Measurements from ENCODE around the gene LIN52. TPM values are rescaled to one million over a fixed set of nuclear protein-coding genes. Genes with fewer than 3 reads are reported as not detected.

Gene LIN52
- total and polyA plus RNA-seq, 4 donors, result 3.8 to 9.9 (median 5.3) TPM

DNA sequence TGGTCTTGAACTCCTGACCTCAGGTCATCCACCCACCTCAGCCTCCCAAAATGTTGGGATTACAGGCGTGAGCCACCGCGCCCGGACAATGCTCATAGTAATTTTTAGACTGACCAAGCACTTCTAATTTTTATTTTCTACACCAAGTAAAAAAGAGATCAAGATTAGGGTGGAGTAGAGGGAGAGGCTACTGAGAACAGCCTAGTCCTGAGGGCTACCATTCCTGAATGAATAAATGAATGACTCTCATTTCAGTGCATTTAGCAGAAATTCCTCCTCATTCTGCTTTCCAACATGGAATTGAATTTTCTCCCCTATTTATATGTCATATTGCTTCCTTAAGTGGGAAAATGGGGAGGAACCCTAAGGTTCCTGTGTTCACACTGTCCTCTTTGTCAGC is 39.2 kb upstream of the LIN52 start:
- H3K36me3 ChIP-seq (ENCODE audit: control insufficient read depth in 4 of 4, insufficient read depth in 3 of 4, low read depth in 1 of 4, low read length in 3 of 4), result peaks cover 0 to 2% (median 0%) of the 10 kb centered on the region in 4 donors
- DNase-seq (ENCODE audit: low spot score), result no peak
- H3K27ac ChIP-seq (ENCODE audit: low read depth in 1 of 2, low read length in 2 of 2), result no peak overlapping the region
- 98% methylated on average over 4 of the region's 4 CpGs for WGBS
- H3K9me3 ChIP-seq (ENCODE audit: control insufficient read depth in 4 of 4, low read length in 3 of 4), result no peaks in the 10 kb centered on the region
- TF ChIP-seq RXRA (IDR thresholded peaks at IDR 0.05) (no peak), EGR1 (IDR thresholded peaks at IDR 0.05; ENCODE audit: low read depth in 2 of 2) (no peak), FOXA2 (IDR thresholded peaks at IDR 0.05) (no peak), NR2F2 (IDR thresholded peaks at IDR 0.05) (no peak), TAF1 (conservative IDR thresholded peaks at IDR 0.05) (no peak), JUND (IDR thresholded peaks at IDR 0.05) (no peak), FOXA1 (IDR thresholded peaks at IDR 0.05) (no peak), HNF4G (IDR thresholded peaks at IDR 0.05) (no peak), RAD21 (IDR thresholded peaks at IDR 0.05) (no peak), SP1 (IDR thresholded peaks at IDR 0.05) (no peak), GABPA (IDR thresholded peaks at IDR 0.05 in 1 of 2, conservative IDR thresholded peaks at IDR 0.05 in 1 of 2) (no peak), YY1 (IDR thresholded peaks at IDR 0.05) (no peak), HNF4A (conservative IDR thresholded peaks at IDR 0.05) (no peak)
- TF ChIP-seq, protein P1, sequence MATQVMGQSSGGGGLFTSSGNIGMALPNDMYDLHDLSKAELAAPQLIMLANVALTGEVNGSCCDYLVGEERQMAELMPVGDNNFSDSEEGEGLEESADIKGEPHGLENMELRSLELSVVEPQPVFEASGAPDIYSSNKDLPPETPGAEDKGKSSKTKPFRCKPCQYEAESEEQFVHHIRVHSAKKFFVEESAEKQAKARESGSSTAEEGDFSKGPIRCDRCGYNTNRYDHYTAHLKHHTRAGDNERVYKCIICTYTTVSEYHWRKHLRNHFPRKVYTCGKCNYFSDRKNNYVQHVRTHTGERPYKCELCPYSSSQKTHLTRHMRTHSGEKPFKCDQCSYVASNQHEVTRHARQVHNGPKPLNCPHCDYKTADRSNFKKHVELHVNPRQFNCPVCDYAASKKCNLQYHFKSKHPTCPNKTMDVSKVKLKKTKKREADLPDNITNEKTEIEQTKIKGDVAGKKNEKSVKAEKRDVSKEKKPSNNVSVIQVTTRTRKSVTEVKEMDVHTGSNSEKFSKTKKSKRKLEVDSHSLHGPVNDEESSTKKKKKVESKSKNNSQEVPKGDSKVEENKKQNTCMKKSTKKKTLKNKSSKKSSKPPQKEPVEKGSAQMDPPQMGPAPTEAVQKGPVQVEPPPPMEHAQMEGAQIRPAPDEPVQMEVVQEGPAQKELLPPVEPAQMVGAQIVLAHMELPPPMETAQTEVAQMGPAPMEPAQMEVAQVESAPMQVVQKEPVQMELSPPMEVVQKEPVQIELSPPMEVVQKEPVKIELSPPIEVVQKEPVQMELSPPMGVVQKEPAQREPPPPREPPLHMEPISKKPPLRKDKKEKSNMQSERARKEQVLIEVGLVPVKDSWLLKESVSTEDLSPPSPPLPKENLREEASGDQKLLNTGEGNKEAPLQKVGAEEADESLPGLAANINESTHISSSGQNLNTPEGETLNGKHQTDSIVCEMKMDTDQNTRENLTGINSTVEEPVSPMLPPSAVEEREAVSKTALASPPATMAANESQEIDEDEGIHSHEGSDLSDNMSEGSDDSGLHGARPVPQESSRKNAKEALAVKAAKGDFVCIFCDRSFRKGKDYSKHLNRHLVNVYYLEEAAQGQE (IDR thresholded peaks at IDR 0.05), result no peak
- TF ChIP-seq, protein P2, sequence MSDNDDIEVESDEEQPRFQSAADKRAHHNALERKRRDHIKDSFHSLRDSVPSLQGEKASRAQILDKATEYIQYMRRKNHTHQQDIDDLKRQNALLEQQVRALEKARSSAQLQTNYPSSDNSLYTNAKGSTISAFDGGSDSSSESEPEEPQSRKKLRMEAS (IDR thresholded peaks at IDR 0.05), result no peak
- TF ChIP-seq, protein P3, sequence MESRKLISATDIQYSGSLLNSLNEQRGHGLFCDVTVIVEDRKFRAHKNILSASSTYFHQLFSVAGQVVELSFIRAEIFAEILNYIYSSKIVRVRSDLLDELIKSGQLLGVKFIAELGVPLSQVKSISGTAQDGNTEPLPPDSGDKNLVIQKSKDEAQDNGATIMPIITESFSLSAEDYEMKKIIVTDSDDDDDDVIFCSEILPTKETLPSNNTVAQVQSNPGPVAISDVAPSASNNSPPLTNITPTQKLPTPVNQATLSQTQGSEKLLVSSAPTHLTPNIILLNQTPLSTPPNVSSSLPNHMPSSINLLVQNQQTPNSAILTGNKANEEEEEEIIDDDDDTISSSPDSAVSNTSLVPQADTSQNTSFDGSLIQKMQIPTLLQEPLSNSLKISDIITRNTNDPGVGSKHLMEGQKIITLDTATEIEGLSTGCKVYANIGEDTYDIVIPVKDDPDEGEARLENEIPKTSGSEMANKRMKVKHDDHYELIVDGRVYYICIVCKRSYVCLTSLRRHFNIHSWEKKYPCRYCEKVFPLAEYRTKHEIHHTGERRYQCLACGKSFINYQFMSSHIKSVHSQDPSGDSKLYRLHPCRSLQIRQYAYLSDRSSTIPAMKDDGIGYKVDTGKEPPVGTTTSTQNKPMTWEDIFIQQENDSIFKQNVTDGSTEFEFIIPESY (IDR thresholded peaks at IDR 0.05), result no peak
- TF ChIP-seq, protein P4, sequence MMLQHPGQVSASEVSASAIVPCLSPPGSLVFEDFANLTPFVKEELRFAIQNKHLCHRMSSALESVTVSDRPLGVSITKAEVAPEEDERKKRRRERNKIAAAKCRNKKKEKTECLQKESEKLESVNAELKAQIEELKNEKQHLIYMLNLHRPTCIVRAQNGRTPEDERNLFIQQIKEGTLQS (IDR thresholded peaks at IDR 0.05), result no peak
- H3K4me3 ChIP-seq (ENCODE audit: low read depth in 1 of 3, low read length in 3 of 3), result no peak overlapping the region
- H3K4me1 ChIP-seq (ENCODE audit: control insufficient read depth in 4 of 4, insufficient read depth in 4 of 4, low read length in 3 of 4), result no peaks in the 10 kb centered on the region
- no peak overlapping the region for H3K9ac ChIP-seq (ENCODE audit: low read depth in 1 of 2, low read length in 2 of 2)
- no peaks in the 10 kb centered on the region for H3K27me3 ChIP-seq (ENCODE audit: control insufficient read depth in 4 of 4, insufficient read depth in 4 of 4, low read length in 3 of 4)

DNA sequence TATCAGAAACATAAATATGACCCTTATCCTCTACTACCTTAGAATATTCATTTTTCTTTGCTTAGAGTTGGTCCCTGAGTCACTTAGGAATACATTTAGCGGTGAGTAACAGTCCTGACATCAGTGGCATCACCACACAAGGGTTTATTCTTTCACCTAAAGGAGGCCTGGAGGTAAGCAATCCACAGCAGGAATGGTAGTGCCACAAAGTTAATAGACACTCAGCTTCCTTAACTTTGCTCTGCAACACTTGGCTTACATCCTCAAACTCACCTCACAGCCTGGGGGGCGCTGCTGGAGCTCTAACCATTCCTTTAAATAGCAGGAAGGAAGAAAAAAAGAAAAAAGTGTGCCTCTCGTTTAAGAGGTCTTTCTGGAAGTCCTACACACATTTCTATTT is 36.5 kb upstream of the LIN52 start:
- Histone ChIP-seq H3K27ac (ENCODE audit: low read depth in 1 of 2, low read length in 2 of 2) (no peak overlapping the region), H3K36me3 (ENCODE audit: control insufficient read depth in 4 of 4, insufficient read depth in 3 of 4, low read depth in 1 of 4, low read length in 3 of 4) (peaks cover 0 to 2% (median 0%) of the 10 kb centered on the region in 4 donors), H3K9ac (ENCODE audit: low read depth in 1 of 2, low read length in 2 of 2) (no peak overlapping the region), H3K4me3 (ENCODE audit: low read depth in 1 of 3, low read length in 3 of 3) (no peak overlapping the region), H3K4me1 (ENCODE audit: control insufficient read depth in 4 of 4, insufficient read depth in 4 of 4, low read length in 3 of 4) (no peaks in the 10 kb centered on the region), H3K9me3 (ENCODE audit: control insufficient read depth in 4 of 4, low read length in 3 of 4) (no peaks in the 10 kb centered on the region), H3K27me3 (ENCODE audit: control insufficient read depth in 4 of 4, insufficient read depth in 4 of 4, low read length in 3 of 4) (no peaks in the 10 kb centered on the region)
- no peak for DNase-seq (ENCODE audit: low spot score)
- TF ChIP-seq NR2F2 (IDR thresholded peaks at IDR 0.05) (no peak), FOXA1 (IDR thresholded peaks at IDR 0.05) (no peak), YY1 (IDR thresholded peaks at IDR 0.05) (no peak)
- TF ChIP-seq, protein P5, sequence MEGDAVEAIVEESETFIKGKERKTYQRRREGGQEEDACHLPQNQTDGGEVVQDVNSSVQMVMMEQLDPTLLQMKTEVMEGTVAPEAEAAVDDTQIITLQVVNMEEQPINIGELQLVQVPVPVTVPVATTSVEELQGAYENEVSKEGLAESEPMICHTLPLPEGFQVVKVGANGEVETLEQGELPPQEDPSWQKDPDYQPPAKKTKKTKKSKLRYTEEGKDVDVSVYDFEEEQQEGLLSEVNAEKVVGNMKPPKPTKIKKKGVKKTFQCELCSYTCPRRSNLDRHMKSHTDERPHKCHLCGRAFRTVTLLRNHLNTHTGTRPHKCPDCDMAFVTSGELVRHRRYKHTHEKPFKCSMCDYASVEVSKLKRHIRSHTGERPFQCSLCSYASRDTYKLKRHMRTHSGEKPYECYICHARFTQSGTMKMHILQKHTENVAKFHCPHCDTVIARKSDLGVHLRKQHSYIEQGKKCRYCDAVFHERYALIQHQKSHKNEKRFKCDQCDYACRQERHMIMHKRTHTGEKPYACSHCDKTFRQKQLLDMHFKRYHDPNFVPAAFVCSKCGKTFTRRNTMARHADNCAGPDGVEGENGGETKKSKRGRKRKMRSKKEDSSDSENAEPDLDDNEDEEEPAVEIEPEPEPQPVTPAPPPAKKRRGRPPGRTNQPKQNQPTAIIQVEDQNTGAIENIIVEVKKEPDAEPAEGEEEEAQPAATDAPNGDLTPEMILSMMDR (IDR thresholded peaks at IDR 0.05; ENCODE audit: low read depth, low read length, missing input control), result no peak
- 80% methylated on average over 3 of the region's 3 CpGs for WGBS

Measured in liver (tissue), 9 donors.